Measurements from ENCODE around the gene HOXD9. TPM values are rescaled to one million over a fixed set of nuclear protein-coding genes. Genes with fewer than 3 reads are reported as not detected.

The HOXD9 gene
- total and polyA plus RNA-seq, 2 donors (not counting 3 experiments of a cell fraction or from before 2014, with no cell fraction given), result 1.9 to 3.5 TPM

- H3K27ac ChIP-seq (ENCODE audit: insufficient read depth, low read depth, low read length), result no peak overlapping the region
- intact Hi-C loops (cut with micrococcal nuclease), result no loop called here
- TF ChIP-seq POLR2A (IDR thresholded peaks at IDR 0.05; ENCODE audit: low read depth, low read length), result no peak
- no peak for TF ChIP-seq EZH2 (IDR thresholded peaks at IDR 0.05; ENCODE audit: borderline replicate concordance, low read depth, low read length, severe bottlenecking)
- TF ChIP-seq POLR2AphosphoS5 (IDR thresholded peaks at IDR 0.05; ENCODE audit: insufficient read depth, low read depth, low read length), result no peak
- TF ChIP-seq MYC (IDR thresholded peaks at IDR 0.05; ENCODE audit: low read depth, low read length), result no peak
- no peak for TF ChIP-seq JUN (IDR thresholded peaks at IDR 0.05; ENCODE audit: borderline replicate concordance, insufficient read depth, insufficient read length, low read depth)
- TF ChIP-seq FOS (IDR thresholded peaks at IDR 0.05; ENCODE audit: borderline replicate concordance, insufficient read depth, low read length), result no peak
- TF ChIP-seq MAX (IDR thresholded peaks at IDR 0.05; ENCODE audit: insufficient read depth, insufficient read length), result no peak
- no peak for TF ChIP-seq GATA2 (IDR thresholded peaks at IDR 0.05; ENCODE audit: insufficient read depth, insufficient read length, low read depth, low read length)
- no peak for TF ChIP-seq CTCF (IDR thresholded peaks at IDR 0.05; ENCODE audit: extremely low read depth in 1 of 2, insufficient read depth in 1 of 2, low read depth in 1 of 2, low read length in 2 of 2)
- no TSS peak for BruUV-seq (replicated peaks)
- dilution Hi-C loops (cut with MboI; ENCODE audit: extremely low pct_ligation_motif_present, low sequenced_read_pairs), result no loop called here
- H3K4me3 ChIP-seq (replicated peaks in 1 of 3; ENCODE audit: insufficient read depth in 1 of 3, low read depth in 1 of 3, low read length in 3 of 3), result no peak overlapping the region
- peaks cover under 1 to 17% of the 10 kb centered on the region in 2 experiments for H3K36me3 ChIP-seq (ENCODE audit: control insufficient read depth in 2 of 2, extremely low read depth in 1 of 2, insufficient read depth in 2 of 2, low read length in 2 of 2)
- H3K9me1 ChIP-seq (replicated peaks; ENCODE audit: control insufficient read depth, extremely low read depth, insufficient read depth, low read length), result no peaks in the 10 kb centered on the region
- no peaks in the 10 kb centered on the region for H4K20me1 ChIP-seq (replicated peaks; ENCODE audit: control insufficient read depth, extremely low read depth, insufficient read depth, low read length)
- CTCF ChIA-PET, result interaction anchor here (0.8 to 4.1 kb wide), 9 partner anchors 11 to 496 kb away, joined by 3 to 25 read pairs (median 4); no protein-coding TSS in a partner anchor
- H2AFZ ChIP-seq (ENCODE audit: low read depth, low read length), result no peak overlapping the region
- no peaks in the 10 kb centered on the region for H3K4me1 ChIP-seq (ENCODE audit: control insufficient read depth, extremely low read depth, insufficient read depth, low read length)
- DNase-seq (ENCODE audit: low read depth, low spot score) (no peak), FAIRE-seq (no peak)
- no peaks in the 10 kb centered on the region for H3K79me2 ChIP-seq (ENCODE audit: control insufficient read depth, insufficient read depth, low read length)
- no peaks in the 10 kb centered on the region for H3K27me3 ChIP-seq (ENCODE audit: control insufficient read depth in 2 of 2, insufficient read depth in 2 of 2, low read length in 2 of 2)
- no peak overlapping the region for H3K9ac ChIP-seq (replicated peaks; ENCODE audit: extremely low read depth, insufficient read depth, low read length)
- H3K4me2 ChIP-seq (ENCODE audit: insufficient read depth, low read length), result no peak overlapping the region
- POLR2A ChIA-PET, result no interaction called here
- no peaks in the 10 kb centered on the region for H3K9me3 ChIP-seq (replicated peaks; ENCODE audit: control insufficient read depth, insufficient read depth, low read length)
These were observed 33.0 kb downstream of the HOXD9 start for GRCh38 chr2:176155356-176156044.

Data from endothelial cell of umbilical vein (primary cell).